ENCODE data around the gene RAPGEF5.

RAPGEF5 gene

GRCh38 chr7:22361795-22362194, 4.8 kb upstream of the RAPGEF5 start:
- no peak for DNase-seq (ENCODE audit: low spot score)
- in situ Hi-C loops (cut with MboI; ENCODE audit: low sequenced_read_pairs, unreplicated experiment) = no loop called here
- no peak for TF ChIP-seq CTCF (IDR thresholded peaks at IDR 0.05; ENCODE audit: borderline replicate concordance, control extremely low read depth, extremely low read depth, insufficient read depth, missing control alignments)

DNA sequence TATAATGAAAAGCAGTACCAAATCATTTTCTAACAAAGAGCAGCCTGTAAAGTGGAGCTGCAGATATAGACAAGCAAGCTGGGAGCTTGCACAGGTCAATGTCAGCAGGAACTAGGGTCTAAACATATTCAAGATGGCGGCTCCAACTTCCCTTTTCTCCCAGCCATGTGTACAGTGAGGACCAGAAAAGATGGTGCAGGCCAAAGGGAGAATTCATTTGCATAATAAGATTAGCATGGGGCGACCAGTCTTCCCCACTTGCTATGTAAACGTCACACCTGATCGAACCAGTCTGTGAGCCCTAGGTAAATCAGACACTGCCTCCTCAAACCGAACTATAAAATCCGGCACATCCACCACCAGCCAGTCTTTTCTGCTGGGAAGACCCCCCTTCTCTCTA, 4.4 kb upstream of the RAPGEF5 start:
- in situ Hi-C loops (cut with MboI; ENCODE audit: low sequenced_read_pairs, unreplicated experiment) = no loop called here
- no peak for TF ChIP-seq CTCF (IDR thresholded peaks at IDR 0.05; ENCODE audit: borderline replicate concordance, control extremely low read depth, extremely low read depth, insufficient read depth, missing control alignments)
- DNase-seq (ENCODE audit: low spot score) = no peak

DNA sequence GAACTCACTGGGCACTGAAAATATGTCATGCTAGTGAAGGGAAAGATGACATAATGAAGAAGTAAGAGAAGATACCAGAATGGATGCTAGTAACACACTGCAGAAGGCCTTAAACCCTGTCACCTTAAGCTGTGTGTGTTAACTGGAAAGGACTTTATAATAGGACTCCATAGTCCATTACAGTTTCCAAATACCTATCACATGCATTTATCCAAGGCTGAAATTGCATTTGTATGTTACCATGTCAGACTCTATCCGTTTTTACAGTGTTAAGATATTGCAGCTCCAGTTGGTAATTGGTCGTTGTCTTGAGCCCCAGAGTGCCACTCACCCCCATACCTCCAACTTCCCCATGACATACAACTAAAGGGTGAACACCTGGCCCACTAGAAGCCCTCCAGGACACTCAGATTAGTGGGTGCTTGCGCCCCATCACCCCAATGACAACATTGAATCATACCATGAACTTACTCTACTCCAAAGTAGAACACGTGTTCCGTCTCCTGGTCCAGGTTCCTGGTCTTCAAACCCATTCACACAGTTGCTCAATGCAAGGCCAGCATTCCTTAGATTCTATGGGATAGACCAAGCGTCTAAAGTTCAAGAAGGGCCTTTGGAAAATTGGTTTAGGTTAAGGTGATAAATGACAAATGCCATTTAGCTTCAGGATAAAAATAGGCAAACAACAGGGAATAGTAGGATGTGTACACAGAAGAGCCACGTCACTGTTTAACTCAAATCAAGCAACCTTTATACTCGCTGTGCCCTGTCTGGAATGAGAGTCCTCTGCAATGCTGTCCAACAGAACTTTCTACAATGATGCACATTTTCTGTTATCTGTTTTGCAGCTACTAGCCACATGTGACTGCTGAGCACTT, 2.1 kb upstream of the RAPGEF5 start:
- no peak for TF ChIP-seq CTCF (IDR thresholded peaks at IDR 0.05; ENCODE audit: borderline replicate concordance, control extremely low read depth, extremely low read depth, insufficient read depth, missing control alignments)
- in situ Hi-C loops (cut with MboI; ENCODE audit: low sequenced_read_pairs, unreplicated experiment) = no loop called here
- DNase-seq (ENCODE audit: low spot score) = peak; percentile 7

GRCh38 chr7:22357311-22358175, 589 bp upstream of the RAPGEF5 start:
- peak; percentile 29 for DNase-seq (ENCODE audit: low spot score)
- TF ChIP-seq CTCF (IDR thresholded peaks at IDR 0.05; ENCODE audit: borderline replicate concordance, control extremely low read depth, extremely low read depth, insufficient read depth, missing control alignments) = no peak
- in situ Hi-C loops (cut with MboI; ENCODE audit: low sequenced_read_pairs, unreplicated experiment) = no loop called here

- no peak for TF ChIP-seq CTCF (IDR thresholded peaks at IDR 0.05; ENCODE audit: borderline replicate concordance, control extremely low read depth, extremely low read depth, insufficient read depth, missing control alignments)
- in situ Hi-C loops (cut with MboI; ENCODE audit: low sequenced_read_pairs, unreplicated experiment) = no loop called here
- no peak for DNase-seq (ENCODE audit: low spot score)
These were observed 803 bp downstream of the RAPGEF5 start for GRCh38 chr7:22356010-22356691.

- no peak for DNase-seq (ENCODE audit: low spot score)
- in situ Hi-C loops (cut with MboI; ENCODE audit: low sequenced_read_pairs, unreplicated experiment) = no loop called here
- TF ChIP-seq CTCF (IDR thresholded peaks at IDR 0.05; ENCODE audit: borderline replicate concordance, control extremely low read depth, extremely low read depth, insufficient read depth, missing control alignments) = no peak
These were observed 1.3 kb downstream of the RAPGEF5 start for GRCh38 chr7:22355620-22356009.
